CD1c-positive myeloid dendritic cell (primary cell): ENCODE measurements around the gene CROCC2.

ENCODE experiments used
- DNase-seq: peaks from one replicate; pipeline ENCODE4 v3.0.0-alpha.2; 2016; ENCODE audit errors: extremely low spot score

CROCC2 gene

DNA sequence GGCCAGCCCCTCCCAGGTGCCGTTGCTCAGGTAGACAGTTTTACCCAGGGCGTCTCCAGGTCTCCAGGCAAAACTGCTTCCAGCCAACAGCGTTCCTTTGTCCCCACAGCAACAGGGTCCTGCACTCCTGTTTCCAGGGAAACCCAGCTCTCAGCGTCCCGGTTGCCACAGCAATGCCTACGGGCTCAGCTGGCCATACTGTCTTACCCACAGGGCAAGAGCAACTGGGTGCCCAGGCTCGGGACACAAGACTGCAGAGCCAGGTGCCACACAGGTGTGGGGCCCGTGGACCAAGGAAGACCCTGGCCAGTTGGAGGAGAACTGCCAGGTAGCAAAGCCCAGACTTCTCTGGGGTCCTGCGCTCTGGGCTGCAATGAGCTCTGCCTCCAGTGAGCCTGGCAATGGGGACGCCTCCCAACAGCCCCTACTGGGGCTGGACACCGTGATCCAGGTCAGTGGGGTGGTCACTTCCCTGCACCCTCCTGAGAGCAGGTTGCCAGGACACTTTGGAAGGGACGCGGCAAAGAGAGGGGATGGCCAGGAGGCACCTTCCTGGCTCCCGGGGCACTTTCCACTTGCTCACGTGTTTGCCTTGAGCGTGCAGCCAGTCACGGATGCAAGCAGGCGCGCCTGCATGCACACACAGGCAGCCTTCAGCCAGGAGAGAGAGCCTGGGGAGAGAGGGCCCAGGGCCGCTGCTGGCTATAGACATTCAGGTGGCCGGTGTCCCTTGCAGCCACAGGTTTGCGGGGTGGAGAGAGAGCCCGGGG, at the start of gene CROCC2:
Gene CROCC2 (plus strand): TSS at position 196 of the 770 bp plus-strand sequence. CDS start 178 bp downstream, at position 374.
- DNase-seq, result no peak

- no peak for DNase-seq
Measured at GRCh38 chr2:240857039-240858008, 48.8 kb upstream of the CROCC2 start.

DNA sequence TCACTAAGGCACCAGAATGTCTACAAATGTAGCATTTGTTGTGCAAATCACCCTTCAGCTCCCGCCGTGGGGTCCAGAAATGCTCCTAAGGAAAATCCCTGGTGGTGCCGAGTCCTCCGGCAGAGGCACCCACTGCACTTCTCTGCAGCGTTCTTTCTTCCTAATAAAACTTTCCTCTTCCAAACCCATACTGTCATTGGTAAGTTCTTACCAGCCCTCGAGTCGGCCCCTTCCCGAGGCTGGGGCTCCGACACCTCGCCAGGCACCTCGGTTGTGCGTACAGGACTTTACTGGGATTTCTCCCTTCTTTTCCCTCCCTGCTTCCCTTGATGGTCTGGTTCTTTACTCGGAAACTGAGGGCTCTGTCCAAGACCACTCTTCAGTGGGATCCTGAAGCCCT, 47.8 kb upstream of the CROCC2 start:
- DNase-seq, result no peak

- DNase-seq, result no peak
Measured at GRCh38 chr2:240858871-240859270, 47.3 kb upstream of the CROCC2 start.

DNA sequence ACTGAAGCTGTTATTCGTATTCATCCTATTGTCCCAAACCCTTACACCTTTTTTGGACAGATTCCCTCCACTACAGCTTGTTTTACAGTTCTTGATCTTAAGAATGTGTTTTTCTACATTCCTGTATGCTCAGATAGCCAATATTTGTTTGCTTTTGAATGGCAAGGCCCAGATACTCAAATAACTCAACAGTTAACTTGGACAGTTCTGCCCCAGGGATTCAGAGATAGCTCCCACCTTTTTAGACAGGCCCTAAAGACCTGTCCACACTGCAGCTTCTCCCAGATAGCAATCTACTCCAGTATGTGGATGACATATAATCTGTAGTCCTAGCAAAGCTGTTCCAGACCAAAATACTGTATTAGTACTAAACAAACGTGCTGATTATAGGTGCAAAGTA, 44.6 kb upstream of the CROCC2 start:
- no peak for DNase-seq

- no peak for DNase-seq
Measured at GRCh38 chr2:240864475-240864874, 41.7 kb upstream of the CROCC2 start.

- DNase-seq, result no peak
Measured at GRCh38 chr2:240865391-240865790, 40.7 kb upstream of the CROCC2 start.

GRCh38 chr2:240868286-240869108, 37.6 kb upstream of the CROCC2 start, which contains the start of gene AGXT:
Gene AGXT (plus strand): TSS chr2:240868824. CDS start chr2:240868866, 42 bp downstream.
- no peak for DNase-seq

- no peak for DNase-seq
Measured at GRCh38 chr2:240869109-240869955, 36.8 kb upstream of the CROCC2 start.

- no peak for DNase-seq
Measured at GRCh38 chr2:240869956-240870875, 35.9 kb upstream of the CROCC2 start.

DNA sequence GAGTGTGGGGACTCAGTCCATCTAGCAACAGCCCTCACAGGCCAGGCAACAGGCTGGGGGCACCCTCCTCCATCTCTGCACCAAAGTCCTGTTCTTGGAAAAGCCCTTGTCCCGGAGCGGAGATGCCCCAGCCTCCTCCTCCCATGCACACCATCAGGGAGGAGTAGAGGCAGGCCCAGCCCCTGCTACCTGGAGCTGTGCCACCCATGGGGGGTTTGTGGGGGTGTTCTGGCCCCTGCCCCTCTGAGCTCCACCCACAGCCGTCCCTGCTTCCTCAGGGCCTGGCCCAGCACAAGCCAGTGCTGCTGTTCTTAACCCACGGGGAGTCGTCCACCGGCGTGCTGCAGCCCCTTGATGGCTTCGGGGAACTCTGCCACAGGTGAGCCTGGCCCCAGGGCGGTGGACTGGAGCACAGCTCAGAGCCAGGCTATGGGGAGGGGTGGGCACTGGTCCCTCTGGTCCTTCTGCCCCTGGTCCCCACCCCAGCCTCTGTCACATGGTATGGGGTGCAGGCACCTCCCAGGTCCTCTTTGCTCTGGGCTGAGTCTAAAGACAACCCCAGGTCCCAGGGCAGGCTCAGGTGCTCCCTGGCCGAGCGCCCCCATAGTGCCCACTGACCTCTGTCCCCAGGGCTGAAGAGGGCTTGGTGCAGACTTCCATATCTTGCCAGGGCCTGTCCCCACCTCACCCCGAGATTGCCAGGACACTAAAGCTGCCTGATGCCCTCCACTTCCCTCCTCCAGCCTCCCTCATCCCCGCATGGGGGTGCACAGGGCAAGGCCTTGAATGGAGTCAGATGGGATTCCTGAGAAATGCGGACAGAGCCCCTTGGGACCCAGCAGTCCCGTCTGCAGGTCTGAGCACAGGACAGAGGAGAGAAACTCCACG, 34.8 kb upstream of the CROCC2 start:
- no peak for DNase-seq

DNA sequence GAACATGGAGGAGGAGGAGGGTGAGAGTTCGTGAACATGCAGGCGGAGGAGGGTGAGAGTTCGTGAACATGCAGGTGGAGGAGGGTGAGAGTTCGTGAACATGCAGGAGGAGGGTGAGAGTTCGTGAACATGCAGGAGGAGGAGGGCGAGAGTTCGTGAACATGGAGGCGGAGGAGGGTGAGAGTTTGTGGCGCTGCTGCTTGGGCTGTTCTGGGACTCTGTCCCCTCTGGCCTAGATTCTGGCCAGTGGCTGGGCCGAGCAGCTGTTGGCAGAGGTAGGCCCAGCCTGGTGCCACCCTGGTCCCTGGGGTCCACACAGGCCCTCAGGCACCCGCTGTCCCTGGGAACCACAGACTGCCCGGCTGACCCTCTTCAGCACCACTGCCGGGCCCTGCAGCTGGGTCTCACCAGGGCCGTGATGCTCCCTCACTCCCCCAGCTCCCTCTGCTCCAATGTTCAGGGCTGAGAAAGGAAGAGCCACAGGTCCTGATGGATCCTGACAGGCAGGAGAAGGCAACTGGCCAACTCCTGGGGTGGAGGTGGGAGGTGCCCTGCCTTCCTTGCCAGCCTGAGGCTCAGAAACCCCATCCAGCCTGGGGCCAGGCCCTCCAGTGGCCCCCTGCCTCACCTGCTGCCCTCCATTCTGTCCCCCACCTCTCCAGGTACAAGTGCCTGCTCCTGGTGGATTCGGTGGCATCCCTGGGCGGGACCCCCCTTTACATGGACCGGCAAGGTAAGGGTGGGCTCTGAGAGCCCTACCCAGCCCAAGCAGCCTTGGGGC, 33.6 kb upstream of the CROCC2 start:
- DNase-seq, result no peak

GRCh38 chr2:240873098-240873788, 32.9 kb upstream of the CROCC2 start:
- DNase-seq, result no peak

DNA sequence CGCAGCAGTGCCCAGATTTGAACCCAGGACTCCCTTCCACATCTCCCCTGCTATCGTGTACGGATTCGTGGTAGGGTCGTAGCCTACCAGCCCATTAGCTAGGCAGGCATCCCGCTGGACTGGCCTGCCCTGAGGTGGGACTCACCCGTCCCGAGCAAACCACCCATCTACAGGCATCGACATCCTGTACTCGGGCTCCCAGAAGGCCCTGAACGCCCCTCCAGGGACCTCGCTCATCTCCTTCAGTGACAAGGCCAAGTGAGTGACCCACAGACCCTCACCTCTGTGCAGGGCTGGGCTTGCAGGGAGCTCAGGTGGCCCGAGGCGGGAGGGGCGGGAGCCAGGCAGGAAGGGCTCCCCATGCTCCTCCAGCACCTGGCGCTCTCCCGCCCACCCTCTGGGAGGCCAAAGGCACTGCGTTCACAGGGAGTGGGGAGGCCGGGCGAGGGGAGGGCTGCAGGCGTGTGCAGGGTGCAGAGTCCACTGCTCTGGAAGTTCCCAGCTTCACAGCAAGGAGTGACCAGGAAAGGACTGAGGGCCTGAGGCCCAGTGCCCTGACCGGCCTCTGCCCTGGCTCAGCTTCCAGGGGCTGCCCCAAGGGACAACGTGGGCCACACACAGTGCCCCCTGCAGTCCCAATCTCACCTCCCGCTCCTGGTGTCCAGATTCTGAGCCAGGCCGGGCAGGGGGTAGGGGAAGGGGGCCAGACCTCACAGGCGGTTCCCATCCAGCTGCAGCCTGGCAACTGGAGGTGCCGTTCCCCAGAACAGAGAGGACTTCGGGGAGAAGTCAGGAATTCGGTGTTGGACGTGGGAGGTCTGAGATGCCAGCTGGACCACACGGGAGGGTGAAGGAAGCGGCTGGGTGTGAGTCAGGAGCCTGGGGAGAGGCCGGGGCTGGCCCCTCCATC, 32.1 kb upstream of the CROCC2 start:
- no peak for DNase-seq

DNA sequence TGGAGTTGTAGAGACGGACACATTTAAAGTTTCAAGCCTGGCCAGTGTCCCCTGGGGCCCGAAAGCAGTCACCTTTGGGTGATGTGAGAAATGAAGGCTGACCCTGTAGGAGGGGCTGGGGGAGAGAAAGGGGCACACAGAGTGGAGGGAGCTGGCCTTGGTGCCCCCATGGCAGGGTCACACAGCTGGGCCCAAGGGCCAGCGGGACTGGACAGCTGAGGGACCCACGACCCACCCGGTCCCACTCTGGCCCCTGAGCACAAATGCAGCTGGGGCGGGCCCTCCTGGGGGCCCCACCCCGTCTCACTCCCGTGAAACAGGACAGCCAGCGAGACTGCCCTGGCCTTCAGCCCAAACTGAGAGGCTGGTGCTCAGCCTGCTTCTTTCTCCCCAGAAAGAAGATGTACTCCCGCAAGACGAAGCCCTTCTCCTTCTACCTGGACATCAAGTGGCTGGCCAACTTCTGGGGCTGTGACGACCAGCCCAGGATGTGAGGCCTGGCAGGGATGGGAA, 31.4 kb upstream of the CROCC2 start:
- no peak for DNase-seq
